HCT116 (cell line): ENCODE data around the gene ABCF3. TPM values are rescaled to one million over a fixed set of nuclear protein-coding genes. Genes with fewer than 3 reads are reported as not detected.

ENCODE experiments used
- ATAC-seq: fragments of 200-7000 bp; cut with Tn5 transposase; 2 replicates; pipeline ENCODE4 v1.9.1; 2020; ENCODE audit warnings: mild to moderate bottlenecking, moderate library complexity
- BruUV-seq: library from RNA; stranded (reverse); fragments of 400-500 nt; replicated peaks from 2 replicates; lab custom pipeline; 2021; lab: Mats Ljungman, UMichigan
- CTCF ChIA-PET: fragments of 300-600 bp; sonication (Branson Sonifier 250); formaldehyde crosslinking; loops from one replicate; lab custom pipeline; 2021; ENCODE audit warnings: antibody characterized with exemption; lab: Charles Lee
- POLR2A ChIA-PET: fragments of 300-600, 350-600 bp; sonication (Branson Sonifier 250); formaldehyde crosslinking; loops from one replicate; lab custom pipeline; 2021; ENCODE audit warnings: antibody characterized with exemption; lab: Charles Lee
- RAD21 ChIA-PET, 2 experiments: fragments of 300-600 bp; sonication (Branson Sonifier 250); formaldehyde crosslinking; loops; one replicate each; lab custom pipeline; 2023; ENCODE audit warnings: low total read pairs in 2 of 2; ENCODE audit not compliant: uncharacterized antibody in 2 of 2, unreplicated experiment in 2 of 2, low non-redundant PET in 1 of 2; lab: Charles Lee
- DNase-seq: peaks from one replicate; pipeline ENCODE4 v3.0.0-alpha.2; 2010; ENCODE audit warnings: low read depth, low spot score
- H2AFZ ChIP-seq: fragments of 200-600 bp; shearing (Covaris generic), sonication (generic); 2 replicates; pipeline ENCODE4 v1.6.1; 2017; ENCODE audit warnings: low read depth, mixed run types, mixed read lengths, antibody characterized with exemption, low read length; ENCODE audit not compliant: poor library complexity, severe bottlenecking
- H3K27ac ChIP-seq: 2 replicates; pipeline ENCODE4 v1.5.1; 2012; ENCODE audit warnings: low read depth, low read length
- H3K27me3 ChIP-seq: fragments of 200-600 bp; sonication (generic); 2 replicates; pipeline ENCODE4 v1.6.1; 2016; ENCODE audit warnings: mixed run types, low read length, mixed read lengths; ENCODE audit not compliant: insufficient read depth
- H3K36me3 ChIP-seq, 2 experiments: fragments of 200-500 bp in 1 of 2; fragments of 200-600 bp in 1 of 2; sonication (Bioruptor generic) in 1 of 2; sonication (generic) in 1 of 2; 2 replicates each; pipeline versions ENCODE4 v1.5.1 to v1.6.1; 2014 to 2016; ENCODE audit warnings: low read length in 2 of 2, inconsistent platforms in 1 of 2, mixed read lengths in 1 of 2, mixed run types in 1 of 2; ENCODE audit not compliant: insufficient read depth in 2 of 2, control insufficient read depth in 1 of 2
- H3K4me1 ChIP-seq, 2 experiments: fragments of 200-600 bp in 1 of 2; sonication (generic) in 1 of 2; 2 replicates each; pipeline versions ENCODE4 v1.5.1 to v1.6.1; 2012 to 2017; ENCODE audit warnings: low read length in 2 of 2, inconsistent platforms in 1 of 2, mild to moderate bottlenecking in 1 of 2, mixed read lengths in 1 of 2, mixed run types in 1 of 2, moderate library complexity in 1 of 2; ENCODE audit not compliant: insufficient read depth in 2 of 2, control insufficient read depth in 1 of 2
- H3K4me2 ChIP-seq: fragments of 200-600 bp; sonication (generic); 2 replicates; pipeline ENCODE4 v1.6.1; 2017; ENCODE audit warnings: mixed run types, low read length, mixed read lengths
- H3K4me3 ChIP-seq, 2 experiments: fragments of 200-600 bp in 1 of 2; sonication (generic) in 1 of 2; replicated peaks in 1 of 2; 2 replicates each; pipeline ENCODE4 v1.5.1; 2011 to 2016; ENCODE audit warnings: low read length in 2 of 2, control low read depth in 1 of 2, low read depth in 1 of 2, mild to moderate bottlenecking in 1 of 2, mixed read lengths in 1 of 2, mixed run types in 1 of 2
- H3K79me2 ChIP-seq: fragments of 200-600 bp; sonication (generic); 2 replicates; pipeline ENCODE4 v1.6.1; 2017; ENCODE audit warnings: mild to moderate bottlenecking, mixed run types, low read length, moderate library complexity, mixed read lengths; ENCODE audit not compliant: insufficient read depth
- H3K9ac ChIP-seq: fragments of 200-600 bp; sonication (generic); 2 replicates; pipeline ENCODE4 v1.6.1; 2016; ENCODE audit warnings: low read length, mixed read lengths
- H3K9me2 ChIP-seq: fragments of 200-600 bp; sonication (generic), shearing (Covaris generic); 2 replicates; pipeline ENCODE4 v1.6.1; 2017; ENCODE audit warnings: mixed run types, mild to moderate bottlenecking, moderate library complexity; ENCODE audit not compliant: insufficient read depth
- H3K9me3 ChIP-seq, 2 experiments: fragments of 200-500 bp in 1 of 2; fragments of 200-600 bp in 1 of 2; sonication (Bioruptor generic) in 1 of 2; sonication (generic) in 1 of 2; 2 replicates each; pipeline ENCODE4 v1.6.1; 2014 to 2017; ENCODE audit warnings: low read length in 2 of 2, mixed read lengths in 2 of 2, inconsistent platforms in 1 of 2, low read depth in 1 of 2, mild to moderate bottlenecking in 1 of 2, mixed run types in 1 of 2, moderate library complexity in 1 of 2; ENCODE audit not compliant: control insufficient read depth in 1 of 2, insufficient read depth in 1 of 2
- H4K20me1 ChIP-seq: fragments of 200-600 bp; sonication (generic), shearing (Covaris generic); 2 replicates; pipeline ENCODE4 v1.6.1; 2017; ENCODE audit warnings: mixed run types, mild to moderate bottlenecking, moderate library complexity; ENCODE audit not compliant: insufficient read depth
- CBX3 ChIP-seq: IDR thresholded peaks from 2 replicates; pipeline ENCODE4 v1.6.1; 2012; ENCODE audit warnings: low read depth
- CEBPB ChIP-seq: IDR thresholded peaks from 2 replicates; pipeline ENCODE4 v1.6.1; 2012; ENCODE audit warnings: low read depth
- ELF1 ChIP-seq: IDR thresholded peaks from 2 replicates; pipeline ENCODE4 v1.6.1; 2012; ENCODE audit warnings: low read depth, borderline replicate concordance
- EZH2 ChIP-seq: fragments of 200-600 bp; sonication (generic); IDR thresholded peaks from 2 replicates; pipeline ENCODE4 v1.6.1; 2017; ENCODE audit warnings: antibody characterized with exemption, mixed run types
- EZH2phosphoT487 ChIP-seq: fragments of 200-600 bp; IDR thresholded peaks from 2 replicates; pipeline ENCODE4 v1.6.1; 2018; ENCODE audit warnings: antibody characterized with exemption, borderline replicate concordance
- FOSL1 ChIP-seq: IDR thresholded peaks from 2 replicates; pipeline ENCODE4 v1.6.1; 2012; ENCODE audit warnings: low read depth
- JUND ChIP-seq: IDR thresholded peaks from 2 replicates; pipeline ENCODE4 v1.6.1; 2012
- POLR2AphosphoS5 ChIP-seq: IDR thresholded peaks from 2 replicates; pipeline ENCODE4 v1.6.1; 2011; ENCODE audit warnings: mild to moderate bottlenecking, low read depth, low read length, moderate library complexity
- SP1 ChIP-seq: IDR thresholded peaks from 2 replicates; pipeline ENCODE4 v1.6.1; 2012; ENCODE audit warnings: low read depth
- TCF7L2 ChIP-seq: IDR thresholded peaks from 2 replicates; pipeline ENCODE4 v1.7.0; 2011; ENCODE audit warnings: borderline replicate concordance, inconsistent platforms; ENCODE audit not compliant: insufficient read depth, insufficient read length; ENCODE audit errors: extremely low read depth
- YY1 ChIP-seq: IDR thresholded peaks from 2 replicates; pipeline ENCODE4 v1.6.1; 2011; ENCODE audit warnings: low read length, low read depth, moderate library complexity, mild to moderate bottlenecking; ENCODE audit not compliant: insufficient replicate concordance; ENCODE audit errors: extremely low read depth
- intact Hi-C: fragments of 100-400 bp; cut with micrococcal nuclease; formaldehyde crosslinking; loops from 2 replicates; pipeline ENCODE4 v1.10.0; 2022
- total RNA-seq: library from RNA; stranded (reverse); gene quantifications from one replicate; pipeline ENCODE4 v1.2.1, GENCODE V29; 2021; ENCODE audit not compliant: unreplicated experiment
- TF ChIP-seq, protein P1 (sequence below): IDR thresholded peaks from 2 replicates; pipeline ENCODE4 v1.6.1; 2012

The ABCF3 gene
- total RNA-seq, 1 experiment from 2014 or later, result 74.6 TPM

DNA sequence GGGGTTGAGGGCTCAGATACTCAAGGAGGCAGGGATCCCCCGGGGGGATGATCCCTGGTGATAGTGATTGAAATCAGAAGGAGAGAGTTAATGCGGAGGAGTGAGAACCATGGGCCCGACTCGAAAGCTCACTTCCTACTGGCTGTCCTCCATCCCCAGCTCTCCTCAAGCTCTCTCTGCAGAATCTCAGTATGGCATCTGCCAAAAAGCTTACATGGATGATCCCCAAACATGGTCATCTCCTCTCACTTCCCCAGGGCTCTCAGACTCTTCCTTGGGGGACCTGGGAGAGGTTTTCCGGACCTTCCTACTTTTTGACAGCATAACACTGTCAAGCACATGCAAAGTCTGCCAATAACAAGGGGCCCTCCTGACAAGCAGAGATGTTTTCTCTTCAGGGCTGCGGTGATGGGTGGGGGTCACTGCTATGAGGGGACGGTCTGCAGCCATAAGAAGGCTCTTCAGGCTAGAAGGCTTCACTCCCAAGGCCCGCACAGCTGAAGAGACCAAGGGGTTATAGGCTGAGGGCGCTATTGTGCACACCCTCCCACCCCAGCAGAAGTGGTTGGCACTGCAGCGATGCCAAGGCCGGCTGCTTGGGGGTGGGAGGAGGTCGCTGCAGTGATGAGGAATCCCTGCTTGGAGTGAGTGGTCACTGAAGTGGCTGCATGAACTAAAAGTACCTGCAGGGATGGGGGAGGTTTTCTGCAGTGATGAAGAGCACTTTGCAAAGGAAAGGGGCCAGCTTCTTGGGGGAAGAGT lies 42.6 kb downstream of the ABCF3 start:
- Histone ChIP-seq H3K9ac (no peak overlapping the region), H3K27ac (no peak overlapping the region), H3K4me3 (peak overlapping the region; percentile 38 to 73), H3K9me3 (no peaks in the 10 kb centered on the region), H3K36me3 (no peaks in the 10 kb centered on the region), H4K20me1 (no peaks in the 10 kb centered on the region), H3K27me3 (no peaks in the 10 kb centered on the region), H2AFZ (no peak overlapping the region), H3K4me1 (peaks cover 0 to 18% of the 10 kb centered on the region in 2 experiments; a peak in 3 of 4 replicates), H3K79me2 (no peaks in the 10 kb centered on the region), H3K9me2 (no peaks in the 10 kb centered on the region), H3K4me2 (peak overlapping the region; percentile 97)
- no peak for TF ChIP-seq CBX3
- no peak for TF ChIP-seq CEBPB
- no peak for TF ChIP-seq ELF1
- no peak for TF ChIP-seq FOSL1
- no peak for TF ChIP-seq SP1
- TF ChIP-seq TCF7L2, result no peak
- no peak for TF ChIP-seq POLR2AphosphoS5
- no peak for TF ChIP-seq EZH2phosphoT487
- TF ChIP-seq EZH2, result no peak
- no peak for TF ChIP-seq YY1
- TF ChIP-seq, protein P1, sequence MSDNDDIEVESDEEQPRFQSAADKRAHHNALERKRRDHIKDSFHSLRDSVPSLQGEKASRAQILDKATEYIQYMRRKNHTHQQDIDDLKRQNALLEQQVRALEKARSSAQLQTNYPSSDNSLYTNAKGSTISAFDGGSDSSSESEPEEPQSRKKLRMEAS, result no peak
- no peak for TF ChIP-seq JUND
- CTCF ChIA-PET, result interaction anchor here (1.0 to 2.7 kb wide), 10 partner anchors 9 to 70 kb away, joined by 3 to 12 read pairs (median 6); partner anchors contain the start of gene ABCF3
- POLR2A ChIA-PET, result interaction anchor here (1.3 to 1.4 kb wide), 2 partner anchors 18 to 54 kb away, joined by 3 read pairs; partner anchors contain the start of gene AP2M1
- intact Hi-C loops, result no loop called here
- no TSS peak for BruUV-seq
- ATAC-seq (no peak), DNase-seq (no peak)
- RAD21 ChIA-PET, result interaction anchor here (0.5 kb wide), 2 partner anchors 31 to 60 kb away, joined by 3 to 8 read pairs; no protein-coding TSS in a partner anchor
